Measurements from ENCODE around the gene SOX12.

The SOX12 gene

GRCh38 chr20:301886-302848, 23.2 kb upstream of the SOX12 start:
- no peak for DNase-seq (ENCODE audit: low read depth)

DNA sequence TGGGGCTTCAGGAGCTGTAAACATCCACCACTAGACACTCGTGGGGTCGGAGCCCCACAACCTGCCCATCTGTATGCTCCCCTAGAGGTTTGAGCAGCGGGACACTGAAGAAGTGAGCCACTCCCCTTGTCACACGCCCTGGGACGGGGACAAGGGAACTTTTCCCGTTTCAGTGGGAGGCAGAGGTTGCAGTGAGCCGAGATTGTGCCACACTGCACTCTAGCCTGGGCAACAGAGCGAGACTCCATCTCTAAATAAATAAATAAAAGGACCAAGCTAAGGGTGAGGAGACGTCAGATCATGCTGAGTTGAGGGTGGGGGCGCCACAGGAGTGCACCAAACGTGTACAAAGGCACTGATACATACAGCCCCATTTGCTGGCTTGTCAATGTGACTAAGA, 19.6 kb upstream of the SOX12 start:
- DNase-seq (ENCODE audit: low read depth), result no peak

DNA sequence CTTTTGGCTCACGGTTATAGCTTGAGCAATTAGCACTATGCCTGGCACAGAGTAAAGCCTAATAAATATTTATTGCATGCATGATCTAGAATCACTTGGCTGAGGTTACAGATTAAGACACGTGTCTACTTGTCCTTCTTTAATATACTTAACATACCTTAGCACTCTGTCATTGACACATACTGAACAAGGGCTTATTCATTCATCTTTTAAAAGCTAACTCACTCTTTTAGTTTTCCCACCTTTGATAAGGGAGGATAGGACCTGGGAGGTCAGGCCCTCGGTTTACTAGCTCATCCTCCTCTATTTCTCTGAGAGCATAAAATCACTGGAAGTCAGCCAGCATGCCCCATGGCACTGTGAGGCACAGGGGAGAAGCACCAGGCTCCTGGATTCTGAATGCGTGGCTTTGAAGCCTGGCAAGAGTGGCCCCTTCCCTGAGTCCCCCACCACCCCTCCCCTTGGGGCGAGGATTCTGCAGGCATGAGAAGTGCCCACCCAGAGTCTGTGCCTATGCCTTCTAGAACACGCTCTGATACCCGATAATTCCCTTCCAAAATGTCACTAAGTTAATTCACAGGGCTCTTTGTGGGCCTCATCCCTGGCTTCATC, 16.8 kb upstream of the SOX12 start:
- no peak for DNase-seq (ENCODE audit: low read depth)

DNA sequence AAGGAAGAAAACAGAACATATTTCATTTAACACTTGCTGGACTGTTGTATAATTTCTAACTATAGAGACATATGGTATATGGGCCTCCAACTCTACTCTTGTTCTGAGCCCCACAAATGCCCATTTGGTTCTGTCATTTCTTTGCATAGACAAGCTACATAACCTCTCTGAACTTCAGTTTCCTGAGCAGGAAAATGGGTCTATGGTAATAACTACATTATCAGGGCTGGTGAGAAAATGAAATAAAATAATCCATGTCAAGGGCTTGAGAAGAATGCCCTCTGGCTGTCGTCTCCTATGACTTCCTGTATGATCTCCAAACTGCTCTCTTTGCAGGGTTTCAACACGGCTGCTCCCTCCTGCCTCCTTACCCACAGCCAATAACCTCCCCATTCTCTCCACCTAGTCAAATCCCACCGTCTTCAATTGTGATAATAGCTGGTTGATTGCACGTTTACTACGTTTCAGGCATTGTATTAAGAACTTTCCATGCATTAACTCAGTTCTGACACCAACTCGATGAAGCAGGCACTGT, 16.0 kb upstream of the SOX12 start:
- peak; percentile 48 for DNase-seq (ENCODE audit: low read depth)

DNA sequence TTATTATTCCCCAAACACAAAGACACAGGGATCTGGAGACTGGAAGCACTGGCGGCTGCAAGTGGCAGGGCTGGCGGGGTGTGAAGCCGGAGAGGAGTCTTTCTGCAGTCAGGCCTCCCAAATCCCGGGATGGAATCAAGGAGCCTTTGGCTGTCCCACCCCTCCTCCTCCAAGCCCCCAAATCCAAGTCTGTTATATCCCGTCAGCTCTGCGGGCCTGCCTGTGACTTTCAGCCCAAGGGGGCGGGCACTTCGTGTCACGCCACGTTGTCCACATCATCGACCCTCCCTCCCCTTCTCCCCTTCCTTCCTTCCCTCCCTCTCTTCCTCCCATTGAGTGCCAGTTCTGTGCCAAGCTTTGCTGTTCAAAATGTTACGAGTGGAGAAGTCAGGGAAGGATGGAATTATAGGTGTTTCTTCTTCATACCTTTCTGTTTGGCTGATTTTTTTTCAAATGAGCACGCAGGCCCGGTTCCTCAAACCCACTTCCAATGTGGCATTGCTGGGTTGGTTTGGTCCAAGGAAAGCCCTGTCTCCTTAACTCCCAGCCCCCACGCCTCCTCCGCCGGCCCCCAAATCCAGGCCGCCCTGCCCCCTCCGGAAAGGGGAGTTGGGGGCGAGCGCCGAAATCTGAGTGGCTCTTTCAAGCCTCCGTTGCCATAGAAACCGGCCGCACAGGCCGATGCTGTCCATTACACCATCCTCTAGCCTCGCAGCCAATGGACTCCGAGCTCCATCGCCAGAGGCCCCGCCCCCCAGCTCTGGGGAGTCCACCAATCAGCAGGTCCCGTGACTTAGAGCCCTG, 15.3 kb upstream of the SOX12 start:
- DNase-seq (ENCODE audit: low read depth), result peak; percentile 98

GRCh38 chr20:310645-311044, 14.7 kb upstream of the SOX12 start:
- no peak for DNase-seq (ENCODE audit: low read depth)

- DNase-seq (ENCODE audit: low read depth), result no peak
Measured at GRCh38 chr20:311609-312008, 13.7 kb upstream of the SOX12 start.

GRCh38 chr20:312067-312466, 13.3 kb upstream of the SOX12 start:
- DNase-seq (ENCODE audit: low read depth), result no peak

- DNase-seq (ENCODE audit: low read depth), result no peak
Measured at GRCh38 chr20:312866-313265, 12.5 kb upstream of the SOX12 start.

GRCh38 chr20:313402-313801, 11.9 kb upstream of the SOX12 start:
- no peak for DNase-seq (ENCODE audit: low read depth)

- DNase-seq (ENCODE audit: low read depth), result peak; percentile 62
Measured at GRCh38 chr20:313948-314347, 11.4 kb upstream of the SOX12 start.

DNA sequence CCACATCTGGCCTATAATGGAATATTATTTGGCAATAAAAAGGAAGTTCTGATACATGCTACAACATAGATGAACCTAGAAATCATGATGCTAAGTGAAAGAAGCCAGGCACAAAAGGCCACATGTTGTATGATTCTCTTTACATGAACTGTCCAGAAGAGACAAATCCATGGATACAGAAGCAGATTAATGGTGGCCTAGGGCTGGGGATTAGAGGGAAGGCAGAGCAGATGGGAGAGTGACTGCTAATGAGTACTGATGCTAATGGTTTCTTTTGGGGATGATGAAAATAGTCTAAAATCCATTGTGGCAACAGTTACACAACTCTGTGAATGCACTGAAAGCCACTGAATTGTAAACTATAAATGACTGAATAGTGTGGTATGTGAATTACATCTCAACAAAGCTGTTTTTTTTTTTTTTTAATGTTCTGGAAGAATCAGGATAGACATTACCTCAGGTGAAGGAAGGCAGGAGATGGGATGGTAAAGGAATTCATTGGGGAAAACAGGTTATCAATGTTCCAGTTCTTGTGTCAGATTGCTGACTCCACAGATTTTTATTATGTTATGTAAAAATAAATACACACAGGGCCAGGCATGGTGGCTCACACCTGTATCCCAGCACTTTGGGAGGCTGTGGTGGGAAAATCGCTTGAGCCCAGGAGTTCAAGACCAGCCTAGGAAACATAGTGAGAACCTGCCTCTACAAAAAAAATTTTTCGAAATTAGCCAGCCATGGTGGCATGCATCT, 8.9 kb upstream of the SOX12 start:
- peak; percentile 82 for DNase-seq (ENCODE audit: low read depth)

DNA sequence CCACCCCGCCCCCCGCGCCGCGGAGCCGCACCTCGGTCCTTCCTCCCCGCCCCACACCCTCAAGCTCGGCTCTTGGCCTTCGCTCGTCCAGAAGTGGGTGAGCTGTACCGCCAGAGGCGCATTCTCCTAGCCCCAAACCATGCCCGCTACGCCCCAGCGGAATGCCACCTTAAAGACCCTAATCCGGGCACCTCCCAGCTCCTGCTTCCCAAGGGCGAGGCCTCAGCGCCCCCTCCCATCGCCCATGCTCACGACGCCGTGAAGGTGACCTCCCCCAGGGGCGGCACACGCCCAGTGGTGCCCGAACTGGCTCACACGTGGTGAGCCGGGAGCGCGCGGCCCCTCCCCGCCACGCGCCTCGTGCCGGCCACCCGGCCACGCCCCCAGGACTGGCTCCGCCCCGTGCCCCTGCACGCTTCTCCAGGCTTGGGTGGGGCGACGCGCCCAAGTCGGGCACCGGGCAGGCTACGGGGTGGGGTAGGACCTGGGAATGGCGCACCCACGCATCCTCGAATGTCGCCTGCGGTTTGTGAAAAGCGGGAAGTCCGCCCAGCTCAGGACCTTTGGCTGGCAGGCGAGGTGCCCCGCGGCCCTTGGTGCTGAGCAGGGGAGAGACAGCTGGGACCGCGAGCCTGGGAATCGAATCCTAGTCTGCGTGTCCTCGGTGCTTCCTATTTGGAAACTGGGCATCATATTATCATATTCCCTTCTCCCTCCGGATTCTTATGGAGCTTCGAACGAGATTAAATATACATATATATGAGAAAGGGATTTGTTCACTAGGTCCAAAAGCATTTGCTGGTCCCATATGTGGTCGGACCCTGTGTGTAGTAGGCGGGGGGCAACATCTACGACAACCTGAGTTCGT, 941 bp upstream of the SOX12 start:
- DNase-seq (ENCODE audit: low read depth), result peak; percentile 67

- DNase-seq (ENCODE audit: low read depth), result peak; percentile 63
Measured at GRCh38 chr20:325889-326644, 715 bp downstream of the SOX12 start.

- DNase-seq (ENCODE audit: low read depth), result no peak
Measured at GRCh38 chr20:326645-327185, 1.4 kb downstream of the SOX12 start.

DNA sequence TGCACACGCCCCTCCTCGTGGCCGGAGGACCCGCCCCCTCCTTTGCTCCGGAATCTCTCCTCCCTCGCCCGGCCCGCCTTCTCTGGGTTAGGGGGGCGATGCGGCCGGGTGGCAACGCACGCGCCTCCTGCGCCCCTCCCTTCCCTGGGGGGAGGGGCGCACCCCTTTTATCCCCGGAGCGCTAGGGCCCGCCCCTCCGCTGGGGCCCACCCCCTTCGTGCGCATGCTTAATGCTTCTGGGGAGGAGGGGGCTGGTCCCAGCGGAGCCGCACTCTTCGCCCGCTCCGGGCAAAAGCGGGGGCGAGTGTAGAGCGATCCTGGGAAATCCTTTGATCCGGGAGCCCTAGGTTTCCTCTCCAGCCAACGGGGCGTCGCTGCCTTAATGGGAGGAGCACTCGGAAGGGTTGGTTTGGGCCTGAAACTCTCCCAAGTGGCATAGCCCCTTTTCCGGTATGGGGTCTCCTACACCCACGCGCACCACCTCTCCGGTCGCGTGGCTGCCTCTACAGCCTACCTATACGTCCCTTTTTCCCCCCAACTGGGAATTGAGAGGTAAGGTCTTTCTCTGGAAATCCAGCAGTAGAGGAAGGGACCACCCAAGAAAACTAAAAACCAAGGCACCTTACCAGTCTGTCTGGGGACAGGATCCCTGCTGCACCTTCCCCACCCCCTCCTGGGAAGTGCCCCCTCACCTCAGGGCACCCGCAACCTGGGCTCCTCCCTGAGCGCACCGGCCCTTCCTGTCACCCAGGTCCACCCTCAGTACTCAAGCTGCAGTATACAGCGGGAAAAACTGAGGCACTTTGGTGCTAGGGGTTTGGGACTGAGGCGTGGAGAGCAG, 2.1 kb downstream of the SOX12 start:
- peak; percentile 91 for DNase-seq (ENCODE audit: low read depth)

DNA sequence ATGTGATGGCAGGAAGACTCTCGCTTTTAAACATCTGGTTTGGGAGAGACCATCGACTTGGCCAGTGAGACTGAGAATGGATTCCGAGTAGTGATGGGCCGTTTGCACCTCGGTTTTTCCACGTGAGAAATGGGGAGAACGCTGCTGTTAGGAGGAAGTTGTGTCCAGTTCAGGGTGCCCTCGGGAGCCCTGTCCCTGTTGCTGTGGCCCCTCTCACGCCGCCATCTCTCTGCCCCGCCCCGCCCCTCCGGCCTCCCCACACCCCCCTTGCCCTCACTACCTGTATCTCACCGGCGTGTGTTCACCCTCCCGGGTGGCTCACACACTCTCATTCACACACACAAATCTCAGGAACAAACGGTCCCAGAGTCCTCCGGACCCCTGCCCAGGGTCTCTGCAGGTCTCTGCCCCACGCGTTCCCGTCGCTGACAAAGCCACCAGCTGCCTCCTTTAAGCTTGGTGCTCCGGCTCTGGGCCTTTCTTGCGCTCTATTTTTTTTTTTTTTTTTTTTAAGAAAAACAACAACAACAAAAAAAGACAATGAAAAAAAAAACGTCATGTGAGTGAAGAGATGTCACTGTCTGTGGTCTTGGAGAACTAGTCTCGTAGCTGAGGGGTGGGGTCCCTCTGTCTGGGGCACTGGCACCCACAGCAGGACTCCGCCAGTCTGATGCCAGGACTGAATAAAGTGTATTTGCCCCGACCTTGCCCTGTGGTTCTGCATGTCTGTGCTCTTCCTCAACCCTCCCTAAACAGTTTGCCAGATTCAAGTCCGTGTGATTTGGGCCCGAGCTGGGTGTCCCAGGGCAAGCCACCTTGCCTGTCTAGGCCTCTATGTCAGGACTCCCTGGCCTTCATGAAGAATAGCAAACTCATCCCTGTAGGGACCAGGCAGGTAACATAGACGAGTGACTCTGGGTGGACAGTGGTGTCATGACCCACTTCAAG, 2.9 kb downstream of the SOX12 start:
- no peak for DNase-seq (ENCODE audit: low read depth)

Measured in amniotic epithelial cell (primary cell).